Measurements from ENCODE around the gene PEX13.
"Not testable (repeated sequence)": the region's sequence is repeated elsewhere in the genome, so short reads cannot be mapped to it uniquely, and the experiment has no call there.

Gene PEX13, protein sequence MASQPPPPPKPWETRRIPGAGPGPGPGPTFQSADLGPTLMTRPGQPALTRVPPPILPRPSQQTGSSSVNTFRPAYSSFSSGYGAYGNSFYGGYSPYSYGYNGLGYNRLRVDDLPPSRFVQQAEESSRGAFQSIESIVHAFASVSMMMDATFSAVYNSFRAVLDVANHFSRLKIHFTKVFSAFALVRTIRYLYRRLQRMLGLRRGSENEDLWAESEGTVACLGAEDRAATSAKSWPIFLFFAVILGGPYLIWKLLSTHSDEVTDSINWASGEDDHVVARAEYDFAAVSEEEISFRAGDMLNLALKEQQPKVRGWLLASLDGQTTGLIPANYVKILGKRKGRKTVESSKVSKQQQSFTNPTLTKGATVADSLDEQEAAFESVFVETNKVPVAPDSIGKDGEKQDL

DNA sequence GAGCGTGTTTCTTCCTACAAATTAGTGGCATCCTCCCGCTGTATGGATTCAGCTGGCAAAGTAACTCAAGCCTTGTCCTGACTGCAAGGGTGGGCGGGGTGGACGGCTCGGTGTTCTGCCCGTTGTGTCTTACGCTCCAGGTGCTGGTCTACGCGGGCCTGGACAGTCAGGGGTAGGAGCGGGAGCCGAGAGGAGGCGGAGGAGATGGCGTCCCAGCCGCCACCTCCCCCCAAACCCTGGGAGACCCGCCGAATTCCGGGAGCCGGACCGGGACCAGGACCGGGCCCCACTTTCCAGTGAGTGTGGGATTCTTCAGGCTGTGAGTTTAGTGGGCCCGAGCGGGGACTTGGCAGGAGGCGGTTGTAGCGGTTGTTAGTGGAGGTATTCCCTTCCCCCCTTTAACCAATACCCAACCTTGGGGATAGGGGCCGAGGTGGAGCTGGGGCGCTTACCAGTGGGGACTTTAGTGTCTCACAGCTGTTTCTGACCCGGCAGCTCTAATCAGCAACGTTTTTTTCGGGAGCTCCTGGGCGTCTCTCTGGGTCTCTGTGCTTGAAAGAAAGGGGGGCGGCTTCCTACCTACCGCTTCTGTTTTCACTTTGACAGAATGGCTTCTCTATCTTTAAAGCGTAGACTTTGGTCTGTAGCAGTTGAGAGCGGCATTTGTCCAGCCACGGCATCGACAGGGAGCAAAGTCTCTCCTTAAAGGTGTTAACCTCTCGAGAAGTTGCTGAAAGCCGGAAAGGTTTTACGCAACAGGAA lies at the start of gene PEX13, which contains the start of gene PUS10:
Gene PEX13 (plus strand): TSS at position 165 of the 762 bp plus-strand sequence. CDS start 40 bp downstream, at position 205.
Gene PUS10 (minus strand): TSS at position 700 of the 762 bp plus-strand sequence. CDS start 6,365 bp downstream, outside the sequence.
- peak; percentile 24 to 42 (median 37) for DNase-seq

DNA sequence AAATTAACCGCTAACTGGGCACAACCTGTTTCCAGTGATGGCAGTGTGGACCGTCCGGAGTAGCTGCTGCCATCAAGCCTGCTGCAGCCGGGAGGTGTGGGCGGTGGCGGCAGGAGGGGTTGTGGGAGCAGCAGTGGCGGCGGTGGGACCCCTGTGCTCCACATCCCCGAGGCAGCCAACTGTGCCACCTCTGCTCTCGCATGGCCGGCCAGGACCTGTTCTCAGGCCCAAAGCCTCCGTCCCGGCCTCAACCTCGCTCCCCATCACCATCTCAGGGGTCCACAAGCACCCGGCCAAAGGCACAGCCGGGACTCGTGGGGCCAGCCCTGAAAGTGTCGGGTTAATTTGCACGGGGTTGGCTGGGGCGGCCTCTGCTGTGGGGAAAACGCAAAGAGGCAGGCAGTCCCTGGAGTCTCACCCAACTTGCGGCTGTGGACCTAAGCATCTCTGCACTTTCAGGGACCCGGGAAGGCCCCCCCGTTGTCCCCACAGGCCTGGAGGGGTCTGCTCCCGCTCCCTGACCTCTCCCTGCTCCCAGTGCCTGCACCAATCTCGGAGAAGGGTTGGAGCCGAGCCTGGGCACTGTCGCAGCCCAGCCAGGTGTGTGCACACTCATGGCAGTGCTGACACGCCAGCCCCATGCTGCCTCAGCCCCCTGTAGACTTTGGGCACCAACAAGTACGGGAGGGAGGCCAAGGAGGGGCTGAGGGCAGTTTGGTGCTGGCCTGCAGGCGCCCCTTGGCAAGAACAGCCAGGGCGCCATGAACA lies 44.4 kb upstream of the PEX13 start:
- DNase-seq: no peak

DNA sequence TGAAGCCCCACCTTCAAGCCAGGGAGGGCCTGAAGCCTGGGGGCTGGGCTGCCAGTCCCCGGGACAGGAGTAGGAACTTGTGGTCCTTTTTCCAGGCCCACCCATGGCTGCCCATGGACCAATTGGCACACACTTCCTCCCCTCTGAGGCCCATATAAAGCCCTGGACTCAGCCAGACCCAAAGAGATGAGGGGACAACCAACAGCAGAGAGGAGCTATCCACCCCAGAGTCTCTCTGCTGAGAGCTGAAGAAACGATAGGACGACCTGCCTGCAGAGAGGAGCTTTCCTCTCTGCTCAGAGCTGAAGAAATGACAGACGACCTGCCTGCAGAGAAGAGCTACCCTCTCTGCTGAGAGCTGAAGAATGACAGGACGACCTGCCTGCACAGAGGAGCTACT lies 43.8 kb upstream of the PEX13 start:
- no peak for DNase-seq

DNA sequence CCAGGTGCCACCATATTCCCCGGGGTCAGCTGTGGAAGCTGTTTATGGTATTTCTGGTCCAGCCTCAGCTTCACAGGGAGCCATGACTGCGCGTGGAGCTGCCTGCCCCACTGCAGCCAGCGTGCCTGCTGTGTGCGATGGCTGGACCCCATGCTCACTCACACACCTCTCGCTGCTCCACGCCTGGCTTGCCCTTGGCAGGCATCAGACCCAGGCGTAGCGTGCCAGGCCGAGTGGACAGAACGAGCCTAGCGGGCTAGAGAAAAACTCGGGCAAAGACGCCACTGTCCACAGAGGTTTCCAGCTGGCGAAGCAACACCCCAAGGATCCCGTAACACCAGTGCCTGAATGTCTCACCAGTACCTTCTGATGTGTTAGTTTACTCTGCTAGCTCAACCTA lies 42.9 kb upstream of the PEX13 start:
- no peak for DNase-seq

DNA sequence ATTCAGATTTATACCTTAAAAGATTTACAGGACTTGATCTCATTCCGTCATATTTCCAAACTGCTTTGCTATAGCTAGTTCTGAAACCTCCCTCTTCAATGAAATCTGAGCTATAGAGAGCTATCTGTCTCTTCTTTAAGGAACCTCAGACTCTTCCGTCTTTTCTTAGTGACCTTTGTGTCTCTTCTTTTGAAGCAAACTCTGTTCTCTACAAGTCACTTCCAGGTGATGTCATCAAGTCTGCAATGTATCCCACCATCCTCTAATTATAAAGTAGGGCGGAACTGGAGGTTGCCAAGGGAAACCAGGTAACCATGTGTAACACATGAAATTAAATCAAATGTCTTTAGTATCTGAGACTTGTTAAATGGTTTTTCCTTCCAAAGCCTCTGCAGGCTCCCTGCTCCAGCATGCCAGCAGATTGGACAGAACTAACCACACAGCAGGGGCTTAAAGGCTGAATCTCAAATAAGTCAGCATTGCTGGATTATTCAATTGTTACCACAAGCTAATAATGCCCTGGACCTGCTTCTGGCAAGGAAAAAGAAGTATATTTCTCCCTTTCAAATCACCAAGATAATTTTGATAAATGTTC lies 41.2 kb upstream of the PEX13 start:
- no peak for DNase-seq

DNA sequence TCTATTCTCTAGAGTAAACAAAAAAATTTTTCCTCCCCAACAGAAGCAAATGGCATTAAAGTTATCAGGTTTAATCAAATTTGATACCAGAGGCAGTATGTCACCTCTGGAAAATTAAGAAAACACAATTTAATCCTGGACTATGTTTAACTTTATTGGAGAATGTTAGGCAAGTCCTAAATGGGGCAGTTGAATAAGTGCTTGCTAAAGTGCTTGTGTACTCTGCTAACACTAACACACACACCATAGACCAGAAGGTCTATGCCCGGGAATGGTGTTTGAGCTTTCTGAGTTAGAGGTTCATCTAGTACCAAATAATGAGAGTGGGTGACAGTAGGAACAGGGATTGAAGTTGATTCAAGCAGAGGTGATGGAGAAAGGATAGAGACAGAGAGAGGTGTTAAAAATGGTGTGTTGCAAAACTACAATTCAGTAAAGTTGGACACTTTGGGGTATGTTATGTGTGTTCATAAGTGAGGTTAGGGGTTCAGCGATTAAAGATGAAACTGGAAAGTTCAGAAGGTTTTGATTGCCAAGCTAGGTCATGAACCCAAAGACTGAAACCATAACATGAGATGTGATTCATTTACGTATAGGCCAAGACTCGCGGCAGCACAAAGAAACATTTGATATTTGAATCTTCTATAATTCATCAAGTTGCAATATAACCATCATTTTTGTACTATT lies 40.5 kb upstream of the PEX13 start:
- no peak for DNase-seq

DNA sequence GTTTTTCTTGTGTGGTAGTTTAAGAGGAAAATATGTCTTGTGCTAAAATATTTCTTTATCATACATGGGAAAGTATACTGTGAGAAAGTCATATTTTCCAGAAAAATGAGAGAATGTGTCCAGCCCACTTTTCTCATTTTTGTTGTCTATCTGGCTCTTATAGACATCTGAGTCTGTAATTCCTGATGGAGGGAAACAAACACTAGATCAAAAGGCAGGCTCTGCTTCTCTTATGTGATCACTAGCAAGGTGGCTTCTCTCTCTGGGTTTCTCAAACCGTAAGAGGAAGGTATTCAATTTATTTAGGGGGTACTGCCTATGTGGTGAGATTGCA lies 40.0 kb upstream of the PEX13 start:
- no peak for DNase-seq

DNA sequence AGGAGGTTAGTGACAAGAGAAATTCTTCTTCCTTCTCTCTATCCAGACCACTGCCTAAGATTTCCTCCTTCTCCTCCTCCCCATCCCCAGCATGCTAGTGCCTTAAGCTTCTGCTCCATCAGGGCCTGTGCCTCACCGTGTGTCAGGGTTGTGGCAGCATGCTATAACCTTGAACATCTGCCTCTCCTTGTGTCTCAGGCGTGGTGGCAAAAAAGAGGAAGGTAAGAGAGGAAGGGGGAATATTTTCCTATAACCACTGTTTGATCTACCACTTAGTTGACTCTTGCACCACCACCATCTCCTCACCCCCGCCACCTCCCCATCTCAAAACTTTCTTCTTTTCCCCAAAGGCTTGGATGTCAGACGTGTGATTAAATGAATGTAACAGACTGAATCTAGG lies 38.3 kb upstream of the PEX13 start:
- DNase-seq: no peak

DNA sequence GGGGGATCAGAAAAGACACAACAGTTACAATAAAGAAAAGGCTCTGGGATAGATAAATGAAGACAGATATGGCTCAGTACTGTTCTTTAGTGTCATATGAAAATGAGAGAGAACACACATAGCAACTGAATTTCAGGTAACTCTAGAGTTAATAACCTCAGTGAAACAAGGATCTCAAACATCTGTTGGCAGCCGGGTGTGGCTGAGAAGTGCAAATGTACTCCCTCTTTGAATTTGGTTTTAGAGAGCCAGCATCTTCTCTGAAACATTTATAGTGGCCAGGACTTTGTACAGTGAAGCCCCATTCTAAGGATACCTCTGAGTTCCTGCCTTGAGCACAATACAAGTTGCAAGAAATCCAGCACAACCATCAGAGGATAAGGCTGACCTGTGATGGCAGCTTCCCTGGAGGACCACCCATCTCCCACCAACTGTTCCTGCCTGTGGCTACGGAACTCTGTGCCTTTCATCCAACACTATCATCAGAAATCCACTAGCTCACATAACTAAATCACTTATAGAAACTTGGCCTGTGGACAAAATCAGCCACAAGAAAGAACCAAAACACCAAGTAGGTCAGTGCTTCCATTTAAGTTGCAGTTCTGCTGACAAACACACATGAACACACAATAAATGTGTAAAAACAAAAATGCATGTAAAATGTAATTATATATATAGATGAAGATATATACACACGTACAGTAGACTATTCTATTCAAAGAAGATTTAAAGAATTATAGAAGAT lies 37.3 kb upstream of the PEX13 start:
- DNase-seq: no peak

DNA sequence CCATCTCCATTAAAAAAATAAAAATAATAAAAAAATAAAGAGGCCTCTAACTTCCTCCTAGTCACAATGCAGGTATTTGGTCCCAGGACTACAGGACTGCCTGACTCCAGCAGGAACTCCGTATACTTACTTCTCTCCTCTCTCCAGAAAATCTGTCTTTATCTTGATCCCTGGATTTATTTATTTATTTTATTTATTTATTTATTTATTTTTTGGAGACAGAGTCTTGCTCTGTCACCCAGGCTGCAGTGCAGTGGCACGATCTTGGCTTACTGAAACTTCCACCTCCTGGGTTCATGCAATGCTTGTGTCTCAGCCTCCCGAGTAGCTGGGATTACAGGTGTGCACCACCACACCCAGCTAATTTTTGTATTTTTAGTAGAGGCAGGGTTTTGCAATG lies 35.5 kb upstream of the PEX13 start:
- DNase-seq: not testable (repeated sequence)

DNA sequence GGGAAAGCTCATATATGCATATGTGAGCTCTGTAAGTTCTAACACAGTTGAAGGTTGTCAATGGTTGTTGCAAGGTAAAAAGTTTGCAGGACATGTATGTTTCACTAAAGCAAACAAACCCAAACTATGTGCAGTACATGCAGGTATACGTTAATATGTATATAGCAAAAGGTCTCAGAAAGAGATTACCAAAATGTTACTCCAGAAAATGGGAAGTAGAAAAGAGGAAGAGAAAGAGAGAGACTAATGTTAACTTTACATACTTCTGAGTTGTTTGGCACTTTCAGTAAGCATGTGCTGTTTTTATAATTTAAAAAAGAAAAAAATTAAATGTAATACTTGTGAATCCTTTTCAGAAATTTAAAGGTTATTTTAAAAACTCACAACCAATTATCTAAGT lies 32.8 kb upstream of the PEX13 start:
- no peak for DNase-seq

DNA sequence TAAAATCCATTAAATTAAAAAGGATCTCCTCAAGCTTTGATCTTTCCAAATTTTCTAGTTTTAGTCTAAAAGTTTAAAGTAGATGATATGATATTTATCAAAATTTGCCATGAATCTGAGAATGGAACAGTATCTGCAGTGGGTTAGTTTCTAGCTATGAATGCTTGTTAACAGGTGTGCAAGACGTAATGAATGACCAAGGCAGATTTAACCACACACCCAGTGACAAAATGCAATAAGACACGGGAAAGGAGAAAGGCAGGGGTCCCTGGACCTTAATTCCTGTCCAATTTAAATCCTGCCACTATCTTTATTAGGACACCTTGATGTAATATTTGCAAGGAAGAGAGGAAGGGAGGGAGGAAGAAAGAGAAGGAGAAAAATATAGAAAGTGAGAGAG lies 30.5 kb upstream of the PEX13 start:
- DNase-seq: no peak

DNA sequence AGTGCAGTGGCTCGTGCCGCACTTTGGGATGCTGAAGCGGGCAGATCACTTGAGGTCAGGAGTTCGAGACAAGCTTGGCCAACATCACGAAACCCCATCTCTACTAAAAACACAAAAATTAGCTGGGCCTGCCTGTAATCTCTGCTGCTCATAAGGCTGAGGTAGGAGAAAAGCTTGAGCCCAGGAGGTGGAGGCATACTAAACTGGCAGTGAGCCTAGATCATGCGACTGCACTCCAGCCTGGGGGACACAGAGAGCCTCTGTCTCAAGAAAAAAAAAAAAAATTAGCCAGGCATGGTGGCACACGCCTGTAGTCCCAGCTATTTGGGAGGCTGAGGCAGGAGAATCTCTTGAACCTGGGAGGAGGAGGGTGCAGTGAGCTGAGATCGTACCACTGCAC lies 29.9 kb upstream of the PEX13 start:
- not testable (repeated sequence) for DNase-seq

DNA sequence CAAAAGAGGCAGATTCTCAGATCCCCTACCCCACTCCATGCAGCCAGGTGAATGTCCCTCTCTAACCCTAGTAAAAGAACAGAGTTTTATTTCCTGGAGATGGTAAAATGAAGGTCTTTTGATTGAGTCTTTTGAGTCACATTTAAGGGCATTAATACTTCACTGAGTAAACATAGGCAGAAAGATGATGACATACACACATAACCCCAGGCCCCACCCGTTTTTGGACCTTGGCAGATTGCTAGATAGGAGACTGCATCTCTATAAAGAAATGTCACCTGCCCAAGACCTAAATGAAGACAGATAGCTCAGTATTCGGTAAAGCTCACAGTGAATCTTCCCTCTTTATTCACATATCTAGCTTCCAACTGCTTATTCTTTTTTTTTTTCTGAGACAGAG lies 28.3 kb upstream of the PEX13 start:
- DNase-seq: no peak

DNA sequence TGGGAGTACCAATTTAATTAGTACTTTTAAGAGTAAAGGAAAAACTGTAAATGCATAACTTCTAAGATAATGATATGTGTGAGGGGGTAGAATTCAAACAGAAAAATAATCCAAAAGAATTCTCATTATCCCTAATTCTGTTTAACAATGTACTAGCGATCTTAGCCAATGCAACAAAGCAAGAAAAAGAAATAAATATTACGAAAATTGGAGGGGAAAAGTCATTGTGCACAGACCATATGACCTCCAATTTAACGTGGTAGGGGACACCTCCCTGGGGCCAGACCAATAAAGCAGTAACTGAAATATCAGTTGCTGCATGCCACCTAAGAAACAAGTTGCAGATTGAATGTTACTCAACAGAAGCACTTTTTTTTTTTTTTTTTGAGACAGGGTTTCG lies 25.9 kb upstream of the PEX13 start:
- no peak for DNase-seq

DNA sequence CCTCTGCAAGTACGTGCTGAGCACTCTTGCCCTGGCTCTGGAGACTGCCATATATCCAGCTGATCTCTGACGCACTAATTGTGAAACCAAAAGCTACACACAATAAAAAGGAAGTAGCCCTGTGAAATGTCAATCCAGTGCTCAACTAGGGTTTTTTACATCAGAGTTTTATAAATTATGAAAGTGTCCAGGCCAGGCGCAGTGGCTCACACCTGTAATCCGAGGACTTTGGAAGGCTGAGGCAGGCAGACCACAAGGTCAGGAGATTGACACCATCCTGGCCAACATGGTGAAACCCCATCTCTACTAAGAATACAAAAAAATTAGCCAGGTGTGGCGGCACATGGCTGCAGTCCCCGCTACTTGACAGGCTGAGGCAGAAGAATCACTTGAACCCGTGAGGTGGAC lies 24.5 kb upstream of the PEX13 start:
- DNase-seq: no peak

DNA sequence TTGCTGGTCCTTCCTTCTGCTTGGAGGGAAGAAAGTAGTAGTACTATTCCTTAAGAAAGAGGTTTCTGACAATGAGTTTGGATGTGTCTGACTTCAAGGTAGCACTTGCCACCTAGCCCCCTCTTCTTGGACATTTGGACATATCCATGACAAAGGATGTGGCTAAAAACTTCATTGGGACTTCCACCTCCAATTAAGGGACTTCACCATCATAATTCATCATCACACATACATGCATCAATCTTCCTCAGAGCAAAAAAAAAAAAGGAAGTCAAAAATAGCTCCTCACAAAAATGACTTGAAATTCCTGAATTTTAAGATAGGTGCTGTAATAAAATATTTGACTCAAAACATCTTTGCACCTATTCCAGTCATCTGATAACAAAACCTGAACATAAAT lies 23.4 kb upstream of the PEX13 start:
- DNase-seq: no peak

DNA sequence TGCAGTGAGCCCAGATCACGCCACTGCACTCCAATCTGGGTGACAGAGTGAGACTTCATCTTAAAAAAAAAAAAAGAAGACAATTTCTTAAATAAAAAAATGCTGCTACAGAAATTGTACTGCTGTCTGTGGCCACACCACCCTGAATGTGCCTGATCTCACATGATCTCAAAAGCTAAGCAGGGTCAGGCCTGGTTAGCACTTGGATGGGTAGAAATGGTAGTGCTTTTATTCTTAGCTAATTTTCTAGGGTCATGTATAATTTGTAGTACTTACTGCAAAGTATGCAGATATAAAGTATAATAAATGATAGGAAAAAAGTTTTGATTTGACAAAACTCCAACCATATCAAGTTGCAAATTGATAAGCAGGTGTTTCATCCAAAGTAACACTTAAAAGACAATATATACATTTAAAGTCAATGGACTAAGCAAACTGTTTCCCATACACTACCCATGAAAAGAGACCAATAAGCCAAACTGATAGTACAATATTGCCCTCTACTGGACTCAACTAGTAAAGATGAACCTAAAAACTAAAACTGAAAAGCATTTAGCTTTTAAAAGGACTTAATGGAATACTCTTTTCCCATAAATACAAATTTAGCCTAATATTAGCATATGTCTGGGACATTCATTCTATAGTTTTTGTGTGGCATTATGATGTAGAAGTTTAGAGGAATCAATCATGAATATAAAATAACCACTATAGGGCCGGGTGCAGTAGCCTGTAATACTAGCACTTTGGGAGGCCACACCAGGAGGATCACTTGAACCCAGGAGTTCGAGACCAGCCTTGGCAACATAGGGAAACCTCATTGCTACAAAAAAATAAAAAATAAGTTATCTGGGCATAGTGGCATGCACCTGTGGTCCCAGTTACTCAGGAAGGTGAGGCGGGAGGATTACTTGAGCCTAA lies 18.6 kb upstream of the PEX13 start:
- DNase-seq: no peak

DNA sequence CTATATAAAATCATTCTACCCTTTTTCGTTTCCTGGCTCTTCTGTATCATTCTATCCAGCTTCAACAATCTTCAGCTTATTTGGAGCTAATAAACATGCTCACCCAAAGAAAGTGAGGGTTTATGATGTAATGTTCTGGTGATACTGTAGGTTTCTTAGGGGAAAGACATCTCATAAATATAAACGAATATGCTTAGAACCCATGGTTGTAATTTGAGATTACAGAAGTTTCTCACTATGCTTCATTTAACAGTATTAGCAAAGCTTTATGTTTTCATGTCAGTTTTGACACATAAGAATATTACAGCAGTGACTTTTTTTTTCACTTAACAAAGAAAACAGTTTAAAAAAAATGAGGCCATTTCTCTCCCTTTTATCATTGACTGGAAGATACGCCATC lies 11.8 kb upstream of the PEX13 start:
- no peak for DNase-seq

DNA sequence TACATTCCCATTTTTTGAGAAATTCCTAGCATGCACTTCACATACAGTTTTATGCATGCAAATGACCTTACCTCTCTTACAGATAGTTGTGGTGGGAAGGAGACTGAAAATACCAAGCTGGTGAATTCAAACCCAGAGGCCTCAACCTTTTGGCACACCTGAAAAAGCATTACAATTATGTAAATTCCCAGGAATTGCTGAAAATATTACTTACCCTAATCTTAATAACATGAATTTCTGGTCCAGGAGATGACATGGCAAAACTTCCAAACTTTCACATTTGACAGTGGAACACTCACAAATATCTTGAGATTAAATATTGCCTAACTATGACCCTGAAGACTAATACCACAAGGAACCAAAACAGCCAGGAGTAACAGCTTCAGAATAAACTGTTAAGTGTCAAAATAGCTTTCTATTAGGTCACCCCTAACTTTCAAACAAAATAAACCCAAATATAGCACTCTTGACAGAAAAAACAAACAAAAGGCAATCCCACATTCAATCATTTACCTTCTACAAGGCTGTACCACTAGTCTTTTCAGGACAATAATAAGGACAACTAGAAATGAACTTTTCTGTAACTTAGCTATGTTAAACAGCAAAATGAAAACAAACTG lies 10.9 kb upstream of the PEX13 start:
- no peak for DNase-seq
